ENCODE results near the gene TRPV2.
"Not testable (repeated sequence)": the region's sequence is repeated elsewhere in the genome, so short reads cannot be mapped to it uniquely, and the experiment has no call there.

DNA sequence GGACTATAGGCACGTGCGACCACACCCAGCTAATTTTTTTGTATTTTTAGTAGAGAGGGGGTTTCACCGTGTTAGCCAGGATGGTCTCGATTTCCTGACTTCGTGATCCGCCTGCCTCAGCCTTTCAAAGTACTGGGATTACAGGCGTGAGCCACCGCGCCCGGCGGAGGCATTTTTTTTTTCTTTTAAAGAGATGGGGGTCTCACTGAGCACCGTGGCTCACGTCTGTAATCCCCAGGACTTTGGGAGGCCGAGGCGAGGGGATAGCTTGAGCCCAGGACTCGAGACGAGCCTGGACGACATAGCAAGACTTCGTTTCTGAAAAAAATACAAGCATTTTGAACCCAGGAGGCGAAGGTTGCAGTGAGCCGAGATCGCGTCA, 29.3 kb upstream of the TRPV2 start:
- TF ChIP-seq POLR2A (IDR thresholded peaks at IDR 0.05), result not testable (repeated sequence)
- TF ChIP-seq, protein P1, sequence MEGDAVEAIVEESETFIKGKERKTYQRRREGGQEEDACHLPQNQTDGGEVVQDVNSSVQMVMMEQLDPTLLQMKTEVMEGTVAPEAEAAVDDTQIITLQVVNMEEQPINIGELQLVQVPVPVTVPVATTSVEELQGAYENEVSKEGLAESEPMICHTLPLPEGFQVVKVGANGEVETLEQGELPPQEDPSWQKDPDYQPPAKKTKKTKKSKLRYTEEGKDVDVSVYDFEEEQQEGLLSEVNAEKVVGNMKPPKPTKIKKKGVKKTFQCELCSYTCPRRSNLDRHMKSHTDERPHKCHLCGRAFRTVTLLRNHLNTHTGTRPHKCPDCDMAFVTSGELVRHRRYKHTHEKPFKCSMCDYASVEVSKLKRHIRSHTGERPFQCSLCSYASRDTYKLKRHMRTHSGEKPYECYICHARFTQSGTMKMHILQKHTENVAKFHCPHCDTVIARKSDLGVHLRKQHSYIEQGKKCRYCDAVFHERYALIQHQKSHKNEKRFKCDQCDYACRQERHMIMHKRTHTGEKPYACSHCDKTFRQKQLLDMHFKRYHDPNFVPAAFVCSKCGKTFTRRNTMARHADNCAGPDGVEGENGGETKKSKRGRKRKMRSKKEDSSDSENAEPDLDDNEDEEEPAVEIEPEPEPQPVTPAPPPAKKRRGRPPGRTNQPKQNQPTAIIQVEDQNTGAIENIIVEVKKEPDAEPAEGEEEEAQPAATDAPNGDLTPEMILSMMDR (IDR thresholded peaks at IDR 0.05), result not testable (repeated sequence)

Data from Peyer's patch (tissue), 4 donors.